Muscle of back (tissue), 11 donors: ENCODE data around the gene GAB4. TPM values are rescaled to one million over a fixed set of nuclear protein-coding genes. Genes with fewer than 3 reads are reported as not detected.
"Not testable (repeated sequence)": the region's sequence is repeated elsewhere in the genome, so short reads cannot be mapped to it uniquely, and the experiment has no call there.

Experiments
- DNase-seq, 3 donors: peaks; one replicate each; pipeline versions ENCODE4 v3.0.0 to v3.0.0-alpha.2; 2013
- polyA plus RNA-seq, 10 donors: library from polyadenylated mRNA; unstranded; fragments of 120-200 nt; gene quantifications; one replicate each; pipeline ENCODE4 v1.2.1, GENCODE V29; 2013; ENCODE audit not compliant: insufficient read length in 10 of 10

The GAB4 gene
- polyA plus RNA-seq, 10 donors: 0.07 TPM; not detected in 9

DNA sequence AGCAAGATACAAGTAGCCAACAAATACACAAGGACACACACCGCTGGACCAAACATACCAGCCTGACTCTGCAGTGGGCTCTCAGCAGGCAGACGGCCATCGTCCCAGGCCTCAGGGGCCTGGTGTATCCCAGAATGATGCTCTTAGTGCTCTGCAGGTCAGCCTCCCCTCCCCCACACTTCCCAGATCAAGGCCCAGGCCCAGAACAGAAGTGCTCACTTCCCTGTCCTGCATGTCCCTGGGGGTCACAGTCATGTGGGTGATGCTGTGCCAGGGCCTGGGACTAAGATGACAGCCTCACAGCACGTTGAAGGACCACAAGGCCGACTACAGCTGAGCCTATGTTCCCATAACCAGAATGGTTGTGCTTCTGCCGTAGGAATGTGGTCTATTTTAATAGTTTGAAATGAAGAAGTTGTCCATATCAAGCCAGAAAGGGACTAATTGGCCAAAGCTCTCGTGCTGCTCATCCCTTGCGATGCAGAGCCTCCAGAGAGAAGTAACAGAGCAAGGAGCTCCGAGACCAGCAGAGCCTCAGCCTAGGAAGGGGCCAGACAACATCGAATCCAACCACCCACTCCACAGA is 48.6 kb downstream of the GAB4 start:
- DNase-seq: no peak

DNA sequence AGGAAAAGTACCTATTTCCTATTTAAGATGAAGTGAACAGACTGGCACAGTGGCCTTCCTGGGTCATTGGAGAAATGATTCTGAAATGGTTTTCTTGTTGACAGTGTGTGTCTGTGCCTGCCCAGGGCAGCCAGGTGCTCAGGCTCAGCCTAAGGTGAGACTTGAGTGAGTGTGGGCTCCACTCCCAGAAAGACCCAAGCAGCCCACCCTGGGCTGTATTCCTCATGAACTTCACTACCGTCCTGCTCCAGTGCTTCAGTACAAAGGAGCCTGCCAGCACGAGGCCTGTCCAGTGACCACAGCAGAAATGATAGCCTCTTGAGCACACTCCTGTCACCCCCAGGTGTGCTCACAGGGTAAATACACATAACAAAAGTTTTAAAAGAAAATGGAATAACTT is 49.5 kb downstream of the GAB4 start:
- DNase-seq: no peak

DNA sequence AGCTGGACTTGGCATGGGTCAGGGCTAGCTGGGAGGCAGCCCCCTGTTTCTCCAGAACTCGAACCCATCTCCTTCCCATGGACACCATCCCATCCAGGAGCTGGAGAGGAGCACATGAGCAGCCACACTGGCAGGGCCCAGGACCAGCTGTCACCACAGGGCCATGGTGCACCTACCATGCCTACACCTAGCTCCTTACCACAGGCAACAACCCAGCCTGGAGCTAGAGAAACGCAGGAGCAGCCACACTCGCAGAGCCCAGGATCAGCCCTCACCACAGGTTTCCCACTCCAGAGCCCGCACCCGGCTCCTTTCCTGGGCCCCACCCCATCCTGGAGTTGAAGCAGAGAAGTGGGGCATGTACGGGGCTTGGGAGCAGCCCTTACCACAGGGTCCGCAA is 50.2 kb downstream of the GAB4 start:
- DNase-seq: no peak

DNA sequence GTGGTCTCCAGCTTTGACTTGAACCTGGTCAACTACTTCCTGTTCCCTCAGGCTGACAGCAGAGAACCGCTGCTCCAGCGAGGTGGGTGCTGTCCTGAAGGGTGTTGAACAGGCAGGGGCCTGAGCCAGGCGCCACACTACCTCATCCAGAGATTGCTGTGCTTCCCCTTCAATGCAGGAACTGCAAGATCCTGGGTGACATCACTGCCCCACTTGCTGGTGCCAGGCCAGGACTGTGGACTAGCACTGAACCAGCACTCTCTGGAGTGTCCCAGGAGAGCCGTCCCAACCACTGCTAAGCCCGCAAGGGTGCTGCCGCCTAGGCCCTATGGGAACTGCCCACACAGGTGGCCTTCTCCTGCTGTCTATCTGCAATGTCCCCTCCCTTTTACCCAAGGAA is 51.7 kb downstream of the GAB4 start:
- no peak for DNase-seq

DNA sequence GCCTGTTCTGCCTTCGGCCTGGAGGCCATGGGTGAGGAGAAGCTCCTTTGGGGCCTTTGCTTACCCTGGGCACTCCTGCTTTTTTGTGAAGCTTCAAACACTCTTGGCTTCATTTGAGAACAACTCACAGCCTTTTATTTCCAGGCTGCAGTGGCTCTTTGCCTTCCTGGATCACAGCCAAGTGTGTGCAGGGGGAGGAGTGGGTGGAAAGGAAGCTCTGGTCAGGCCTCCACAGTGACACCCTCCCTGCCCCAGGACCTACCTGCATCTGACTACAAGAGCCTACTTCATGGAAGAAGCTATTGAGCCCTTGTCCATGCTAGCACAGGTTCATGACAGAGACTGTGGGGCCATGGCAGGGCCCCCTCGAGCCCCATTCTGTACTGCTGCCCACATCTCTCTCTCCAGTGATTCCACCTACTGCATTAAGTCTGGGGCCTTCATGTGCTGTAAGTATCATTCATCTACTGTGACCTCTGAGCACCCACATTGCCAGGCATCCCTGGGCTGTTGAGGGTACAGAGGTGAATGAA is 52.3 kb downstream of the GAB4 start:
- DNase-seq: peak in 1 of 3 donors; percentile 3

DNA sequence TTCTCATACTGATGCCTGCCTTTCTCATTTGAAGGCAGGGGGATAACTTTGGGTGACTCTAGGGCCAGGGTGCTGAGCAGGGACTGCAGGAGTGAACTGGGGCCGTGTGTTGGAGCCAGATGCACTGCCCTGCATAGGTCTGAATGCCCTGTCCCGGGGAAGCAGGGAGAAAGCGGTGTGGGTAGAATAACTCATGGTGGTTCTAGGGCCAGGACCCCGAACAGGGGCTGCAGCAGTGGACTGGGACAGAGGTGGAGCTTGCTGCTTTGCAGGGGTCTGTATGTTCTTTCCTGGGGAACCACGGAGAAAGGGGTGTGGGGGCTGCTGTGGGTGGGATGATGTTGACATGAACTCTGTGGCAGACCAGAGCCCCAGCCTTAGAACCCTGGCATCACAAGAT is 52.9 kb downstream of the GAB4 start:
- no peak for DNase-seq

DNA sequence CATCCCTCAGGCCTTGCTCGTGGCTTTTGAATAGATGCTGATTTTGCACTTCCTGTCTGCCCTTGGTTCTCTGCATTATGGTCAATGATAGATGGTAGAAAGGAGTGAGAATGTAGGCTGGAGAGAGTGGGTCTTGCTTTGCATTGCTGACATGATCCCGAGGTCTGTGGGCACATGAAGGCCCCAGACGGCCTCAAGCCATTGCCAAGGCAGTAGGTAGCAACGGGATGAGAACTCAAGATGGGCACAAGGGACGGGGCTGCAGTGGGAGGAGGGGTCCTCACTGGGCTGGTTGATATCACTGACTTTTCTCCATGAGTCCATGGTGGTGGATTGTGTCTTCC is 54.0 kb downstream of the GAB4 start:
- no peak for DNase-seq

DNA sequence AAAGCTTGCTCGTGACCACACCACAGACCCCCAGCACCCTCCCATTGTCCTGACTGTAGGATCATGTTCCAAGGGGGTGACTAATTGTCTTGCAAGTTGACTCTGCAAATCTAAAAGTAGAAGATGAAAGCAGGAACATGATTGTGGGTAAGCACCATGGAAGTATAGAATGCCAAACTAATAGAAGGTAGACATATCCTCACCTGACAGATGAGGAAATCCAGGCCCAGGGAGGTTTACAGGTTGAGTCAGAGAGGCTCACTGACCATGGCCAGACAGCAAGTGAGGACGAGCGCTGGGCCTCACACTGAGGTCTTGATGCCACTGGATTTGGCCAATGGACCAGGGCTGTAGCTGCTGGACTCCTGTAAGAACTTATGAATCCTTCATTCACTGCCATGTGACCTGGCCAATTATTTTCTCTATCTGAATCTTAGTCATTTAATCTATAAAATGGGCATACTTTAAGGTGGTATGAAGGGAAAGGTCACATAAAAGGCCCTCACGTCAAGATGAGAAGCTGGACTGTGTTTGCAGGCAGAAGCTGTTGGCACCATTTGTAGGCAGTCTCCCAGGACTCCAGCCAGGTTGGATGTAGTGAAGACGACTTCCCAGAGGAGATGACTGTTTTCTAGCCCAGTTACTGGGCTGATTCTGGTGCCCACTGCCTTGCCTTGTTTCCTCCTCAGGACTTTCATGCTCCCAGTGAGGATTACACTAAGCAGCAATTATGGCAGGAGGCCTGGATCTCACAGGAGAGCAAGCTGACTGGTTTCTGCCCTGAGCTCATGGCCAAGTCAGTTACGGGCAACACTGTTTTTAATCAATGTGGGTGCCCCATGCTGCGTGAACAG is 54.6 kb downstream of the GAB4 start:
- no peak for DNase-seq

DNA sequence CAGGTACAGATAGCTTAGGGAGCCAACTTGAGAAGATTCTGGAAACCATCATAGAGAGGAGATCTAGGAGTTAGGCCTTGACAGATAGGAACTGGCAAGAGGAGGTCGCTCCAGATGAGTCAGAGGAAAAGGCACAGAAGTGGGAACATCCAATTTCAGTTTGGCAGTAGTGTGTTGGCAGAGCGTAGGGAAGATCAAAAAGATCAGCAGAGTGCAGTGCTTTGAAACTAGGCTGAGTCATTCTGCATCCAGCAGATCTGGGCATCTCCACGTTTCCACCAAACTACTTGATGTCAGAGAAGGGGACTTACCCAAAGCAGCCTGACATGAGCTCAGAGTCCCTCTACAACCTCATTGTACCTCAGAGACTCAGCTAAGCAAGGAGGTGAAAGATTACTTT is 58.5 kb downstream of the GAB4 start:
- DNase-seq: no peak

DNA sequence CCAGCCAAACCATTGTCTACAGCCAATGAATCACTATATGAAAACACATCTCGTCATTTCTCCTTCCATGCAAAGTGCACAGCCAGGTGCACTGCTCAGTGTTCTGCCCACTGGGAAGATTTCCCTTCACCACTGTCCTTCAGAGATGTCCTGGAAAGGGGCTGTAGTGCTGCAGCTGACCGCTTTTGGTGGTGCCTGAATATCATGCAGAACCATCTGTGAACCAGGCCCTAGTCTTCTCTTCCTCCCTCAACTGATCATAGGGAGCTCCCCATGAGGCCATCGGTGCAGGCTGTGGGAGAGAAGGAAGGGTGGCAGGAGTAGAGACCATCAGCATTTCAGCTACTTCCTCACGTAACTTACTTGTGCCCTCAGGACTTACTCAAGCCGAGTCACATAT is 70.2 kb downstream of the GAB4 start:
- DNase-seq: no peak

DNA sequence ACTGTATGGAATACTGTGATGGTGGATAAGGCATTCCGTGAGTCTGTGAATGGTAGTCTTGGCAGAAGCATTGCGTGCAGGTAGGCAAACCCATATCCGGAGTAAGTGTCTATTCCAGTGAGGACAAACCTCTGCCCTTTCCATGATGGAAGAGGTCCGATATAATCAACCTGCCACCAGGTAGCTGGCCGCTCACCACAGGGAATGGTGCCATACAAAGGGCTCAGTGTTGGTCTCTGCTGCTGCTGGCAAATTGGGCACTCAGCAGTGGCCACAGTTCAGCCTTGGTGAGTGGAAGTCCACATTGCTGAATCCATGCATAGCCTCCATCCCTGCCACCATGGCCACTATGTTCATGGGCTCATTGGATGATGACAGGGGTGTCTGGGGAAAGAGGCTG is 70.8 kb downstream of the GAB4 start:
- not testable (repeated sequence) for DNase-seq

DNA sequence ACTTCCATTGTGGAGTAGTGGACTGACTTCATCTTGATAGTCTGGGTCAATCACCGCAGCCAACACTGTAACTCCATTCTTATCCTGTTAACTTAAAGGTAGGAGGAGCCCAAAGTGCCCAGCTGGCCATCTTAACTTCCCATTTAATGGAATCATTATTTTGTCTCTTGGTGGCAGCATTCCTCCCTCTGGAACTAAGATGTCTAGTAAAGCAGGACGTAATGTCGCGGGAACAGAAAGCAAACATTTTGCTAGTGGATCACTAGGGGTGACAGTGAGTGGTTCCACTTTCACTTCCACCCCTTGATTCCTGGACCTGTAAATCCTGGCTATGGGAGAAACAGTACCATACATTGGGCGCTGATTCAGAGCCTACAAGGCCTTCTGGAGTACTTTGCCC is 71.4 kb downstream of the GAB4 start:
- DNase-seq: no peak

DNA sequence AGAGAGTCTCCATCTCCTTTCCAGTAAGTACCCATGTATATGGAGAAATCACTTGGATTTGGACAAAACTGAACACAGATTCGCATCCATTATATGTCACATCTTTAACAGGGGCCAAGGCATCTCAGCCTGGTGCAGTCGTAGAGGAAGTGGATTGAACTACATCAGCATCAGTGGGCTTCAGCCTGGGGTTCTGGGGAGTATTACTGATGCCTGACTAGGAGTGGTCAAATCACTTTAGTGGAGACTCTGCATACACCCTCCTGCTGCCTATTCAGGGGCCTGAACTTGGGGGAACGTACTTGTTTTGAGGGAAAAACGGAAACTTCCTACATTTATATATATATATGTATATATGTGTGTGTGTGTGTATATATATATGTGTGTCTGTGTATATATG is 72.8 kb downstream of the GAB4 start:
- no peak for DNase-seq

DNA sequence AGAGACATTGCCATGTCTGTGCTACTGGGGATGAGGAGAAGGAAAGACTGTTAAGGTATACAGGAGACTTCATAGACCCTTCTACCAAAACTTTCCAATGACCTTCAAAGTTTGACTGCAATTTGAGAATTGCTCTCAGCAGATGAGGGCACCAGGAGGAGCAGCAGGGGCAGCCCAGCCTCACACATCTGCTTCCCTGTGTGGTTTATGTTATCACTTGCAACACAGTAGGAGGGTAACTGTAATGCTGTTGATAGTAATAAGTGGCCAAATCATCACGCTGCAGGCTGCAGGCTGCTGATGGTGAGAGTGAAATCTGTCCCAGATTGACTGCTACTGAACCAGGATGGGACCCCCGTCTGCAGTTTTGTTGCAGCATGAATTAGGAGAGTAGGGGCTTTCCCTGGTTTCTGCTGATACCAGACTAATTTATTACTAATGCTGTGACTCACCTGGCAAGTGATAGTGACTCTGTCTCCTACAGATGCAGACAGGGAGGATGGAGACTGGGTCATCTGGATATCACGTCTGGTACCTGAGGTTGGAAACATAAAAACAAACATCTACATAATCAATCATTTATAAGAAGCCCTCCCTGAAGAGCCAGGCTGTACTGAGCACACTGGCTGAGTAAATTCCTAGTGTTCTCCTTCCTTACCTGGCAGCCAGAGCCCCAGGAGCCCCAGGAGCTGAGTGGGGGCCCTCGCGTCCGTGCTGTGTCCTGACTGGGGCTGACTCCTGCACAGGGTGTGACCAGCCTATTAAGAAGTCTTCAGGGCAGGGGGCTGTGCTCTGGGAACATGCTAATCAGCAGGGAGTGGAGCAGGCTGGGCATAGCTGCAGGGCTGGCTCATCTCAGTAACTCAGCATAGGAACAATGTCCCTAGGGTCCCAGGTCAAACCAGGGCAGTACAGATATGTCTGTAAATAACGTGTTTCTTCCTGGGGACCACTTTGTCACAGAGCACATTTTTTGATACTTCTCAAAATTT is 74.4 kb downstream of the GAB4 start:
- DNase-seq: no peak

DNA sequence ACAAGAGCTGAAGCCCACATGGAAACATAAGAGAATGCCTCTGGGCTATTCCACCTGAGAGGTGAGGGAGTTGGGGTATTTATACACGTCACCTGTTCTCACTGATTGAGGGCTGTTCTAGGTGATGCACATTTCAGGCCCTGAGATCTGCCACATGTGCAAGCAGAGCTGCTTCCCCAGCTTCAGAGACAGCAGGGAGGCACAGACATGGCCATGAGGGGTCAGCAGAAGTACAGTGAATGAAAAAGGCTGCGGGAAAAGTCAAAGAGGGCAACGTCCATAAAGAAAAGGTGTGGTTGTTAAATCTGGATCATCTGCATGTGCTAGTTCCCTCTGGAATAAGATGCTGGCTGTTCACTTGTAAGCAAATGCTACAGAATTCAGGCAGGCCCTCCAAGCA is 75.4 kb downstream of the GAB4 start:
- DNase-seq: peak in 1 of 3 donors; percentile 7

DNA sequence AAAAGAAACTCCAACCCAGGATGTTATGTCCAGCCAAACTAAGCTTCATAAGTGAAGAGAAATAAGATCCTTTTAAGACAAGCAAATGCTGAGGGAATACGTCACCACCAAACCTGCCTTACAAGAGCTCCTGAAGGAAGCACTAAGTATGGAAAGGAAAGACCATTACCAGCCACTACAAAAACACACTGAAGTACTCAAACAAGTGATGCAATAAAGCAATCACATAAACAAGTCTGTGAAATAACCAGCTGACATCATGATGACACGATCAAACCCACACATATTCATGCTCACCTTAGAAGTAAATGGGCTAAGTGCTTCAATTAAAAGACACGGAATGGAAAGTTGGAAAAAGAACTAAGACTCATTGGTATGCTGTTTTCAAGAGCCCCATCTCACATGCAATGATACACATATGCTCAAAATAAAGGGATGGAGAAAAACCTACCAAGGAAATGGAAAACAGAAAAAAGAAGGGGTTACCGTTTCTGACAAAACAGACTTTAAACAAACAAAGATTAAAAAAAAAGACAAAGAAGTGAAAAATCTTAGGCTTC is 82.5 kb downstream of the GAB4 start:
- no peak for DNase-seq

DNA sequence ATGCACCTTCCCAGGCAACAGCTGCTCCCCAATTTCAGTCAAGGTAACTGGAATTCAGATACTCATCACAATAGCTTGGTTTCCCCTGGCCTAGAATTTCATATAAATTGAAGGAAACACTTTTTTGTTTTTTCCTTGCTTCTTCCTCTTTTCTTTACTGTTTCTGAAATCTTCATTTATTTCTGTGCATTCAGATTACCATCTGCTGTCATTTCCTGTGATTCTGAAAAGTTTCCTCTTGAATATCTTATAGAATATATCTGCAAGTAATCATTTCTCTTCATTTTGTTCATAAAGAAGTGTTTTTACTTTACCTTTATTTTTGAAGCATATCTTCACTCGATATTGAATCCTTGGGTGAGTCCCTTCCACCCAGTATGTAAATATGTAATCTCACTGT is 85.3 kb downstream of the GAB4 start:
- no peak for DNase-seq

DNA sequence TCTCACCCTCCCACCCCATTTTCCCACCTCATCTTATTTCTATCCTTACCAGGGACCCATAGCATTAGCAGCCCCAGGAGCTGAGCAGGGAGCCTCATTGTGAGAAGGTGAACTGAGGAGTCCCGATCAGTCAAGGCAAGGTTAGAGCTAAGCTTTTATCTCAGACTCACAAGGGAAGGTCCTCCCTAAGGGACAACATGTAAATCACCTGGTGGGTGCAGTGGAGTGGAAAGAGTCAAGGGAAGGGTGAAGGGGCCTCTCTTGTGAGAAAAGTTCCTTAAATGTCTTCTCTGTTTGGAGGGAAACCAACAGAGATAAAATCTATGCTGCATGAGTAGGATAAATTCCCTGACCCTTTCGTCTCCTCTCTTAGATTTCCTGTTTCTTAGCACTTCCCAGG is 85.9 kb downstream of the GAB4 start:
- no peak for DNase-seq

DNA sequence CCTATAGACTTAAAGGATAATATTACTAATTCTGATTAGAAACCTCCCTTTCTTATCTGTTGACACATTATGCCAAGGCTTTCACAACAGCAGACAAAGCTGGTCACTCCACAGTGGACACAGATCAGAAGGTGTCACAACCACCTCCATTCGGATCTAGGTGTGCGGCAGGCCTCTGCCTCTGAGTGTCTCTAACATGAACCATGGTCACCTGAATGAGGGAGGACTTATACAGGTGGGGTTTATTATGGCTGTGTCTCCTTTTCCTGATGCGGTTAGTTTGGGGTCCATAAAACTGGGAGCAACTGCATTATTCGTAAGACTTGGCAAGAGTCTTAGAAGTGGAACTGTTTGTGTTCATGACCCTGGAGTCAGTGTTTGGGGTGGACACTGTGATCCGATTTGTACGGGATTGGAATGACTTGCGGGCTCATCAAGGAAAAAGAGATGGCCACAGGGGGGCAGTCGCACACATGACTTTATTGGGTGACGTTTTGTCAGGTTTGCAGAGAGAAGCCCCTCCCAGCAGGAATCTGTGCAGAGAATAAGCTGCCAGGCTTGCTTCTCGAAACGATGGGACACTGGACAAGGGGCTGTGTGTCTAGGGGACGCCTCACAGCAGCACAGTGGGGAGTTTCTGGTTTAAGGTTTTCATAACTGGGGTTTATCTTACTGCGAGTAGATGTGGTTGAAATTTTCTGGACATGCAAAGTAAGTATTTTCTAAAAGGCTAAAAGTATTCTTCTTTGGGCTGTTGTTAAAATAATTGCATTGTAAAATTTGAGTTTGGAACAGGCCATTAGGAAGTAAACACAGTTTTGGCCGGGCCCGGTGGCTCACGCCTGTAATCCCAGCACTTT is 90.6 kb downstream of the GAB4 start:
- DNase-seq: peak; percentile 31 to 55 (median 36)

DNA sequence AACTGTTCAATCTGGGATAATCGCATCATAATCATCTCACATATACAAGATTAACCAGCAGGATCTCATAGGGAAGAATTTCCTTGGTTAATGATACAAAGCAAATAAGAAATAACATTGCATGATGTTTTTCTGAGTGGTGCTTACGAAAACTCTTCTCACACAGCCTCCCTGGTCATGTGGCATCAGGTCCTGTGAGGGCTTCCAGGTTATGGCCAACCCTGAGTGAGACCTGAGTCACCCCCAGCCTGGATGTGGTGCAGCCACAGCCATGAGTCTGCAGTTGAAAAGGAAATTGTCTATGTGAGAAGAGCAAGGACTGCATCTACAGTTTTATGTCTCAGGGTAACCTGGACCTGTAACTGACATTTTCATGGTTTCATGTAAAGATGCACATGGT is 92.3 kb downstream of the GAB4 start:
- DNase-seq: no peak

DNA sequence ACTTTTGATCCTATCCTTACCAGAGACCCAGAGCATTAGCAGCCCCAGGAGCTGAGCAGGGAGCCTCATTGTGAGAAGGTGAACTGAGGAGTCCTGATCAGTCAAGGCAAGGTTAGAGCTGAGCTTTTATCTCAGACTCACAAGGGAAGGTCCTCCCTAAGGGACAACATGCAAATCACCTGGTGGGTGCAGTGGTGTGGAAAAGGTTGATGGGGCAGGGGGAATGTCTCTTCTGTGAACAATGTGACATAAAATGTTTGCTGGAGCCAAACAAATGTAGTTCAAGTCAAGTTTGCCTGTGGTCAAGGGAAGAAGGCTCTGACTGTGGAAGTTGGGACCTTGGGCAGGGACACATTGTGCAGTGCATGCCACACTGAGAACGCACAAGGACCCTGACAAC is 93.1 kb downstream of the GAB4 start:
- DNase-seq: not testable (repeated sequence)
